ENCODE results near the gene SLC10A7. TPM values are rescaled to one million over a fixed set of nuclear protein-coding genes. Genes with fewer than 3 reads are reported as not detected.

The SLC10A7 gene
- total and polyA plus RNA-seq, 10 of the 15 experiments (the other 5 are each of a cell fraction or from before 2014, with no cell fraction given) = 4.6 to 23.7 (median 15.6) TPM

DNA sequence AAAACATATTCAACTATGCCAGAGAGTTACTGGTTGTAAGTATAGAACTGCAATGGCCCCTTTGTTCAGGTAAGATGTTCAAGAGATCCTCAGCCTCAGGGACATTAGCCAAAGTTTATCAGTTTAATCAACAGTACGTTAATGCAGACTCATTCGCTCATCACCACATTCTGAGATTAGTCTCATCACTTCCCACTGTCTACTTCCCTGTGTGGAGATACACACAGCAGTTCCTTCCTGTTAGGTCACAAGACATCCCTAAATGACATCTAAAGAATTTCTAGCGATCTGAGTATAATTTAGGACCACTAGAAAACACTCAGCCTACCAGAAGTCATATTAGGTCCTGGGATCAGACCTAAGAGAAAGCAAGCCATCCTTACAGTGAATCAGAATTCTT is 10.4 kb downstream of the SLC10A7 start:
- Histone ChIP-seq H3K36me3 (ENCODE audit: control insufficient read depth in 2 of 2, insufficient read depth in 2 of 2, low read length in 1 of 2) (peaks cover 0 to 8% of the 10 kb centered on the region in 2 experiments; a peak in 2 of 4 replicates), H3K9ac (ENCODE audit: control insufficient read depth, insufficient read depth, low read length) (no peak overlapping the region), H4K20me1 (ENCODE audit: control insufficient read depth, insufficient read depth) (no peaks in the 10 kb centered on the region), H3K79me2 (ENCODE audit: control insufficient read depth, insufficient read depth, low read length) (no peaks in the 10 kb centered on the region), H3K4me1 (ENCODE audit: control insufficient read depth, insufficient read depth, low read length) (no peaks in the 10 kb centered on the region), H3K27me3 (replicated peaks in 1 of 2; ENCODE audit: control insufficient read depth in 2 of 2, insufficient read depth in 2 of 2, low read length in 1 of 2) (no peaks in the 10 kb centered on the region), H3K27ac (ENCODE audit: control insufficient read depth, insufficient read depth) (no peak overlapping the region), H3K4me3 (no peak overlapping the region), H2AFZ (ENCODE audit: control insufficient read depth, low read depth, low read length) (no peak overlapping the region), H3K4me2 (ENCODE audit: control insufficient read depth, insufficient read depth) (no peak overlapping the region), H3K9me3 (replicated peaks; ENCODE audit: control insufficient read depth, insufficient read depth, low read length) (no peaks in the 10 kb centered on the region)
- ATAC-seq (no peak), DNase-seq (ENCODE audit: low read depth, low spot score) (no peak), FAIRE-seq (no peak)
- WGBS (ENCODE audit: insufficient coverage, insufficient replicate concordance, low lambda C conversion rate, missing lambda C conversion rate) = 55% methylated on average over 3 of the region's 3 CpGs
- intact Hi-C loops (cut with micrococcal nuclease; ENCODE audit: unreplicated experiment) (no loop called here), in situ Hi-C loops (cut with MboI) (no loop called here)
- ChIA-PET CTCF (no interaction called here), POLR2A (no interaction called here), SMC1A (ENCODE audit: uncharacterized antibody, unreplicated experiment) (no interaction called here), RAD21 (ENCODE audit: unreplicated experiment) (no interaction called here)
- BruUV-seq (replicated peaks) = no TSS peak
- TF ChIP-seq CHD1 (IDR thresholded peaks at IDR 0.05; ENCODE audit: low read depth, low read length) = no peak
- no peak for TF ChIP-seq IKZF2 (IDR thresholded peaks at IDR 0.05)
- no peak for TF ChIP-seq TARDBP (IDR thresholded peaks at IDR 0.05; ENCODE audit: borderline replicate concordance)
- no peak for TF ChIP-seq BCL11A (IDR thresholded peaks at IDR 0.05; ENCODE audit: low read depth, low read length)
- TF ChIP-seq, protein P1, sequence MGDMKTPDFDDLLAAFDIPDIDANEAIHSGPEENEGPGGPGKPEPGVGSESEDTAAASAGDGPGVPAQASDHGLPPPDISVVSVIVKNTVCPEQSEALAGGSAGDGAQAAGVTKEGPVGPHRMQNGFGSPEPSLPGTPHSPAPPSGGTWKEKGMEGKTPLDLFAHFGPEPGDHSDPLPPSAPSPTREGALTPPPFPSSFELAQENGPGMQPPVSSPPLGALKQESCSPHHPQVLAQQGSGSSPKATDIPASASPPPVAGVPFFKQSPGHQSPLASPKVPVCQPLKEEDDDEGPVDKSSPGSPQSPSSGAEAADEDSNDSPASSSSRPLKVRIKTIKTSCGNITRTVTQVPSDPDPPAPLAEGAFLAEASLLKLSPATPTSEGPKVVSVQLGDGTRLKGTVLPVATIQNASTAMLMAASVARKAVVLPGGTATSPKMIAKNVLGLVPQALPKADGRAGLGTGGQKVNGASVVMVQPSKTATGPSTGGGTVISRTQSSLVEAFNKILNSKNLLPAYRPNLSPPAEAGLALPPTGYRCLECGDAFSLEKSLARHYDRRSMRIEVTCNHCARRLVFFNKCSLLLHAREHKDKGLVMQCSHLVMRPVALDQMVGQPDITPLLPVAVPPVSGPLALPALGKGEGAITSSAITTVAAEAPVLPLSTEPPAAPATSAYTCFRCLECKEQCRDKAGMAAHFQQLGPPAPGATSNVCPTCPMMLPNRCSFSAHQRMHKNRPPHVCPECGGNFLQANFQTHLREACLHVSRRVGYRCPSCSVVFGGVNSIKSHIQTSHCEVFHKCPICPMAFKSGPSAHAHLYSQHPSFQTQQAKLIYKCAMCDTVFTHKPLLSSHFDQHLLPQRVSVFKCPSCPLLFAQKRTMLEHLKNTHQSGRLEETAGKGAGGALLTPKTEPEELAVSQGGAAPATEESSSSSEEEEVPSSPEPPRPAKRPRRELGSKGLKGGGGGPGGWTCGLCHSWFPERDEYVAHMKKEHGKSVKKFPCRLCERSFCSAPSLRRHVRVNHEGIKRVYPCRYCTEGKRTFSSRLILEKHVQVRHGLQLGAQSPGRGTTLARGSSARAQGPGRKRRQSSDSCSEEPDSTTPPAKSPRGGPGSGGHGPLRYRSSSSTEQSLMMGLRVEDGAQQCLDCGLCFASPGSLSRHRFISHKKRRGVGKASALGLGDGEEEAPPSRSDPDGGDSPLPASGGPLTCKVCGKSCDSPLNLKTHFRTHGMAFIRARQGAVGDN (IDR thresholded peaks at IDR 0.05) = no peak
- TF ChIP-seq, protein P2, sequence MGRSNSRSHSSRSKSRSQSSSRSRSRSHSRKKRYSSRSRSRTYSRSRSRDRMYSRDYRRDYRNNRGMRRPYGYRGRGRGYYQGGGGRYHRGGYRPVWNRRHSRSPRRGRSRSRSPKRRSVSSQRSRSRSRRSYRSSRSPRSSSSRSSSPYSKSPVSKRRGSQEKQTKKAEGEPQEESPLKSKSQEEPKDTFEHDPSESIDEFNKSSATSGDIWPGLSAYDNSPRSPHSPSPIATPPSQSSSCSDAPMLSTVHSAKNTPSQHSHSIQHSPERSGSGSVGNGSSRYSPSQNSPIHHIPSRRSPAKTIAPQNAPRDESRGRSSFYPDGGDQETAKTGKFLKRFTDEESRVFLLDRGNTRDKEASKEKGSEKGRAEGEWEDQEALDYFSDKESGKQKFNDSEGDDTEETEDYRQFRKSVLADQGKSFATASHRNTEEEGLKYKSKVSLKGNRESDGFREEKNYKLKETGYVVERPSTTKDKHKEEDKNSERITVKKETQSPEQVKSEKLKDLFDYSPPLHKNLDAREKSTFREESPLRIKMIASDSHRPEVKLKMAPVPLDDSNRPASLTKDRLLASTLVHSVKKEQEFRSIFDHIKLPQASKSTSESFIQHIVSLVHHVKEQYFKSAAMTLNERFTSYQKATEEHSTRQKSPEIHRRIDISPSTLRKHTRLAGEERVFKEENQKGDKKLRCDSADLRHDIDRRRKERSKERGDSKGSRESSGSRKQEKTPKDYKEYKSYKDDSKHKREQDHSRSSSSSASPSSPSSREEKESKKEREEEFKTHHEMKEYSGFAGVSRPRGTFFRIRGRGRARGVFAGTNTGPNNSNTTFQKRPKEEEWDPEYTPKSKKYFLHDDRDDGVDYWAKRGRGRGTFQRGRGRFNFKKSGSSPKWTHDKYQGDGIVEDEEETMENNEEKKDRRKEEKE (IDR thresholded peaks at IDR 0.05) = no peak
- no peak for TF ChIP-seq KAT2A (conservative IDR thresholded peaks at IDR 0.05; ENCODE audit: control insufficient read depth, low read depth, low read length)
- no peak for TF ChIP-seq RB1 (IDR thresholded peaks at IDR 0.05; ENCODE audit: borderline replicate concordance)
- TF ChIP-seq HCFC1 (IDR thresholded peaks at IDR 0.05; ENCODE audit: low read length) = no peak
- TF ChIP-seq NR2F1 (conservative IDR thresholded peaks at IDR 0.05) = no peak
- no peak for TF ChIP-seq ZNF217 (IDR thresholded peaks at IDR 0.05)
- no peak for TF ChIP-seq ZNF274 (IDR thresholded peaks at IDR 0.05; ENCODE audit: insufficient read depth, insufficient read length)
- TF ChIP-seq ZSCAN29 (IDR thresholded peaks at IDR 0.05) = no peak
- no peak for TF ChIP-seq POU2F2 (IDR thresholded peaks at IDR 0.05; ENCODE audit: borderline replicate concordance, low read depth, low read length)
- TF ChIP-seq PAX8 (IDR thresholded peaks at IDR 0.05) = no peak
- TF ChIP-seq, protein P3, sequence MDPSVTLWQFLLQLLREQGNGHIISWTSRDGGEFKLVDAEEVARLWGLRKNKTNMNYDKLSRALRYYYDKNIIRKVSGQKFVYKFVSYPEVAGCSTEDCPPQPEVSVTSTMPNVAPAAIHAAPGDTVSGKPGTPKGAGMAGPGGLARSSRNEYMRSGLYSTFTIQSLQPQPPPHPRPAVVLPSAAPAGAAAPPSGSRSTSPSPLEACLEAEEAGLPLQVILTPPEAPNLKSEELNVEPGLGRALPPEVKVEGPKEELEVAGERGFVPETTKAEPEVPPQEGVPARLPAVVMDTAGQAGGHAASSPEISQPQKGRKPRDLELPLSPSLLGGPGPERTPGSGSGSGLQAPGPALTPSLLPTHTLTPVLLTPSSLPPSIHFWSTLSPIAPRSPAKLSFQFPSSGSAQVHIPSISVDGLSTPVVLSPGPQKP (IDR thresholded peaks at IDR 0.05; ENCODE audit: low read depth, low read length) = no peak
- TF ChIP-seq HDAC2 (IDR thresholded peaks at IDR 0.05) = no peak
- TF ChIP-seq NFIC (IDR thresholded peaks at IDR 0.05; ENCODE audit: low read depth, low read length) = no peak
- TF ChIP-seq EZH2 (IDR thresholded peaks at IDR 0.05; ENCODE audit: borderline replicate concordance, control insufficient read depth, low read depth, low read length) = no peak
